Cerebellar nuclear complex (tissue), 1 donor: ENCODE results near the gene SLC17A3.

Experiments
- DNase-seq, 2 experiments: peaks; one replicate each; lab custom pipeline; 2025; lab: John Stamatoyannopoulos, UW

SLC17A3 gene

DNA sequence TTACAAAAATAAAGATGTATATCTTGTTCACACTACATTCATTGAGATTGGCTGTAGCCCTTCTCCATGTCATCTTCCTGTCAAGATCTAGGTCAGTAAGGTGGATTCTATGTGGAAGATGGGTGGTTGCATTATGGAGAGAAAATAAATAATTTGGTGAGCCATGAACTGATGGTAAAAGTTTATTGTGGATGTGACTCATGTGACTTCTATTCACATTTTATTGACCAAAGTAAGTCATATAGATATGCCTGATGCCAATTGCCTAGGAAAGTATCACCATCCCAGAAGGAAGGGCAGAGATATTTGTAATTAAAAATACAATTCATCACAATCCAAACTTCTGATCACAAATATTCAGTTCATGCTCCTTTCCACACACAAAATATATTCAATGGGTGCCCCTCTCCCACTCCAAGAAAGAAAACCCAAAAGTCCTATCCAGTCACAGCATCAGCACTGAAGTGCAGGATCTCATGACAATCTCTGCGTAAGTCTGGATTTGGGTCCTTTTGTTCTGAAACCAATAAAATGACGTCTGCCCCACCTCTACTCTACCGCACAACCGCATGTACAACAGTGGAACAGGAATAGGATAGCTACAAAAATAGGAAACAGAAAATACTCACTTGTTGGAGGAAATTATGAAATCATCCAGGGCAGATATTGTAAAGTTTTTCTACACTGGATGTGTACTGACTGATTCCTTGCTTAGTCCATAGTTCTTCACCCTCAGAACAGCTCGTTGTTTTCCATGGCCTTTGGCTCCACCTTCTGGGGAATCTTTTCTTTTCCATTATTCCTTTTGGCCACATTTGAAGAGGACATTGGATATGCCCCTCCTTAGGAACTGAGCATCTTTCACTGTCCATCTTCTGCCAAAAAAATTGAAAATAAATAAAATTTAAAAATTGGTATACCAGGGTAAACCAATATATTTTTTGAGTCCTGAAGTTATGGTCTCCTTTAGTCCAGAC lies 16.1 kb upstream of the SLC17A3 start:
- no peak for DNase-seq

DNA sequence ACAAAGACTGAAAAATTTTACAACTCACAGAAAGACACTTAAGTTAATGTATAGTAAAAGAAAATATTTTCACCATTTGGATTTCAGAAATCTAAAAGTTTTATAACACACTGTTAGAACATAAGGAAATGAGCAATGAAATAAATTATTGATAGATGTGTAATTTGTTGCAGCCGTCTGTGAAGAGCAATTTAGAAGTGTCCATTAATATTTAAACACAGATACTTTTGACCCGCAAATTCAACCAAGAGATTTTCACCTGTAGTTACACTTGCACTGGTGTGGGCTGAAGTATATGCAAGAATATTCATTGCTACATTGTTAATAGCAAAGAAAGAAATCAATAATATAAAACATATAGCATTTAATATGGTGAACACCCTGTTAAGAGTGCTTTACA lies 14.6 kb upstream of the SLC17A3 start:
- DNase-seq, result no peak

DNA sequence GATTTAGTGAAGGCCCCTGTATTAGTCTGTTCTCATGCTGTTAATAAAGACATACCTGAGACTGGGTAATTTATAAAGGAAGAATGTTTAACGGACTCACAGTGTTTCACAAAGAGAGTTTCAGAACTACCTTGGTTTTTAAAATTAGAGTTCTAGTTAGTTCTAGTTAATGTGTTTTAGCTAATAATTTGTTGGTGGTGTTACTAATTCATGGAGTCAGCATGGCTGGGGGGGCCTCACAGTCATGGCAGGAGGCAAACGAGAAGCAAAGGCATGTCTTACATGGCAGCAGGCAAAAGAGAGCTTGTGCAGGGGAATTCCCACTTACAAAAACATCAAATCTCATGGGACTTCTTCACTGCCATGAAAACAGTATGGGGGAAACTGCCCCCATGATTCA lies 12.0 kb upstream of the SLC17A3 start:
- no peak for DNase-seq

DNA sequence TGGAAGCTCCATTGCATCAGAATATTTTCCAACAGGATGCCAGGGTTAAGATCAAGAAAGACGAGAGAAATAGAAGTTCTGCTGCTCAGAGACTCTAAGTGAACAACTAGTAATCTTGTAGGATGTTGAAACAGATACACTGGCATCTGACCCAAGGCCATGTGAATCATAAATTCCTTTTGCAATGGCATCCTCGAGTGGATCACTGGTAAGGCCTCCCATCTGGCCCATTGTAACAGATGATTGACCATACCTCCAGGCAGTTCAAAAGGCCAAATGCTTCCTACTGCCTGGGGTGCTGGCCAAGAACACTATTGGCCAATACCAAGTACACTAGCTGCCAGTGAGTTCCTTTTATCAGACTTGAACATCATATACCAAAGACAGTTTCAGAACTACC lies 9.9 kb upstream of the SLC17A3 start:
- DNase-seq, result no peak

DNA sequence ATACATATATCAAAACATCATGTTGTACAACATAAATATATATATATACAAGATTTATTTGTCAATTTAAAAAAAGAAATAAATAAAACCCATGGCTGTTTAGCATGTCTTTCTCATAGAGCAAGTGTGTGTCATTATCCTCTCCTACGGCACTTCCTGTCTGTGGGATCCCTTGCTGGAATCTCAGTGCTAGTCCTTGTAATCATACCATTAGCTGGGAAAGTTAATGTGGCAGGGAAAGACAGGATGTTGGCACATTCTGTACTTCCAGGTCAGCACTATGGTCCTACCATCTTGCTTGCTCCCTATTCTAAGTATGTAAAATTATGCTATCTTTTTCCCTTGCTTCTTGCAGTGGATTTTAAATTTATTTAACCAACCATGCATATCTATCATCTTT lies 9.5 kb upstream of the SLC17A3 start:
- DNase-seq, result no peak

DNA sequence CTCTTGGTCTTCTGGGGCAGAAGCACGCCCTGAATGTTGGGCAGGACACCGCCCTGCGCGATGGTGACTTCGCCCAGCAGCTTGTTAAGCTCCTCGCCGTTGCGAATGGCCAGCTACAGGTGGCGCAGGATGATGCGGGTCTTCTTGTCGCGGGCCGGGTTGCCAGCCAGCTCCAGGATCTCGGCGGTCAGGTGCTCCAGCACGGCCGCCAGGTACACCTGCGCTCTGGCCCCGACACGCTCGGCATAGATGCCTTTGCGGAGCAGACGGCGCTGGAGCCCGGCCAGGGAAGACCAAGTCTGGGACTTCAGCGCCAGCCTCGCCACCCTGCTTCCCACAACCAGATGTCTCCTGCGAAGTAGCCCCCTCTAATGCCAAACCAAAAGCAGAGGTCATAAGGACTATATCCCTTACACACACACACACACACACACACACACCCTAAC lies 8.0 kb upstream of the SLC17A3 start:
- no peak for DNase-seq

DNA sequence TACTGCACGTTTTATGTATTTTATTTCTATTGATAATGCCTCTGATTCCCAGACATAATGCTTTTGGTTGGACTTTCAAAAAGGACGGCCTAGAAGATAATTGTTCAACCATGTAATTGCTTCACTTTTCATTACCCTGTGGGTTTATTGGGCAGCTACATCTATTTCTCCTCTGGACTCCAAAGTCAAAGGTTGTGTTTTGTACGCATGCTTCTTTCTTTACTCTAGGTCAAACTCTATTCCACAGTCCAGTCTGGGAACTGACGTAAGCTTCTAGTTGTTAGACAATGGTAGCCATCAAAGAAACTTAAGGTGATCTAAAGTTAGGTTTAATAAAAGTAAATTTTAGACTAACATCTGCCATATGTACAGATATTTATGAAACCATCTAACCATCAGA lies 6.6 kb upstream of the SLC17A3 start:
- DNase-seq, result no peak

DNA sequence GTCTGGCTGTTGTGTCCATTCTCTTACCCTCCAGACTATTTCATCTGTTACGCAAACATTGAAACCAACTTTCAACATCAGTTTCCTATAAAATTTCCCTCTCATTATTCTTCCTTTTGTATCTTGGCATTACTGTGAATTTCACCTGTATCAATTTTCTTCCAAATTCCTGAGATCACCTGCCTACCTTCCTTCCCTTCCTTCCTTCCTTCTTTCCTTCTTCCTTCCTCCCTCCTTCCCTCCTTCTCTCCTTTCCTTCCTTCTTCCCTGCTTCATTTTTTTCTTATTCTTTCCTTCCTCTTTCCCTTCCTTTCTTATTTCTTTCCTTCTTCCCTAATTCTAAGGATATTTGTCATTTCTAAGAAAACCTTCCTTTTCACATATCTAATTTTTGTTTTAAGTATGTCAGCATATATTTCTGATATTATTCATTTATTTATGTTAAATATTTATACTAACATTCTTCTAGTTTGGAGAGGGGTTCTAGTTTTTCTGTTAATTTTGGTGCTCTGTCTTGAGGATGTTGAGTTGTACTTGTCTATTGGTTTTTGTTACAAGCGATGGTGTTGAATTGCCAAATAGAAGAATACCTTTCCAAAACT lies 4.8 kb upstream of the SLC17A3 start:
- DNase-seq, result no peak

DNA sequence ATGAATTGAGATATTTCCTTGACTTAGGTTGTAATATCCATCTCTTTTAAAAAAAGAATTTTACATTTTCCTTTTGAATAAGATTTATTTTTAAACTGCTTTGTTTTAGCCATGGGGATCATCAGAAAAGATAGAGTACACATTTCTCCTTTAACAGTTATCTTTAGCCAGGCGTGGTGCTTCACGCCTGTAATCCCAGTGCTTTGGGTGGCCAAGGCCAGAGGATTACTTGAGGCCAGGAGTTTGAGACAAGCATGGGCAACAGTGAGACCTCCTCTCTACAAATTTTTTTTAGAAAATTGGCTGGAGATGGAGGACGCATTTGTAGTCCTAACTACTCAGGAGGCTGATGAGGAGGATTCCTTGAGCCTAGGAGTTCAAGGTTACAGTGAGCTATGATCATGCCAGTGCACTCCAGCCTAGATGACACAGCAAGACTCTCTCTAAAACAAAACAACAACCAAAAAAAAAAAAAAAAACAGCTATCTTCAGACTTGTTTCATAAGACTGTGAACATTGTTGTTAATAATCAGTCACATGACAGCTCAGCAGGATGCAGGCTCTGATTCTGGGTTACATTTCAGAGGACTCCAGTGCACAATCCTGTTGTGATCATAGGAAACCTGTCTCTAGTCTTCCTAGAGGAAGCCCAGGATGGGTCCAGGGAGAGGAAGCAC lies 2.0 kb upstream of the SLC17A3 start:
- no peak for DNase-seq

DNA sequence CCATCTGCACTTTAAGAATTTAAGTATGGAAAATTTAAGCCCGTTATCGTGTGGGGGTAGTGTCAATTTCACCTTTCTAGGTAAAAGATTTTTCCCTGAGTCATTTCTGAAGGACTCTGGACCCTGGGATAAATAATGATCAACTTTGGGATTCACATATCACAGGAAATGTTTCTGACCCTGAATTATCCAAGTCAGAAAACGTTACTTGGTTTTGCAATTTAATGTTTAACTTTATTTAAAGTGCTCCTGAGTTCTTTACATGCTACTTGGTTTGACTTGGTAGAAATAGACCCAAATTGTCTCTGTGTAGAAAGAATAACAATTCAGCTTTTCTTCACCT lies 1.5 kb upstream of the SLC17A3 start:
- DNase-seq, result no peak

DNA sequence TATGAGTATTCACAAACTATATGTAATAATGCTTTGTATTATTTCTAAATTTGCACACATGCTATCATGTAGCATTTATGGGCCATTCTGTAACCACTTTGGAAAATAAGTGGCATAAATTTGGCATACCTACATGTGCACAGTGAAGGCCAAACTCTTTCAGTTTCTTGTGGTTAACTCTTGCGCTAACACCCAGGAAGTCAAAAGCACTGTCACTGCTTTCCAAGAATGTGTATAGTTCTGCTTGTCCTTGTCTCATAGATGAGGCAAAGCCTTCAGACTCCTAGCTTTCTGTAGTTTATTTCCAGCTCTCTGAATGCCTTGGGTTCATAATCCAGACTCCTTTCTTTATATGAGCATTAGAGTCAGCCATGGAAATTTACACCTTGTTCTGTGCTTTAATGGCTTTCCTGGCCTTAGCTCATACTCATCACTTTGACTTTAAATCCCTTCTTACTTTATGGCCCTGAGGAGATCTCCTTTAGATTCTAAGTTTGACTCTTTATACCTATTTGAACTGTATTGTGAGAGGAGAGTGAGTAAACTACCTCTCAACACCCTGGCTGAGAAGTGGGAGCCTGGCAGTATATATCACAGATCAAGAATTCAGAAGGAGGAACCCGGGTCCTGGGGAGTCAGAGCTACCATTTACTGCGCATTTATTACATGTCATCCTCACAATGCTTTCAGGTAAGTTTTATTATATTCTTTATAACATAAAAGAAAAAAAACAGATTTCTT lies 949 bp upstream of the SLC17A3 start:
- DNase-seq, result no peak

DNA sequence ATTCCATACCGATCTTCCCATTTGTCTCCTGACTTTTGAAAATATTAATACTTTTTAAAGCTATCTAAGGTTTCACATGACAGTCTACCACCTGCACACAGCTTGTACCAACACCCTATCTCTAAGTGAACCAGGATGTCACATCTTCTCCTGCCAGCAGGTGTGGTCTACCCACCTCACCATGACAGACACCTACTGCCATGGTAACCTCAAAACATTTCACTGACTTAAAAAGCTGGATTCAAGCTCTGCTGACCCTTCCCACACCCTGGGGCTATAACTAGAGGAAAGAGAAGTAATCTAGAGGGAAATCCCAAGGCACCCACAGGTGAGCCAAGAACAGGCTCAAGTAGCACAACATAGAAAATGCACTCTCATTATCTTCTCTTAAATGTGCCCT lies 1.2 kb downstream of the SLC17A3 start:
- no peak for DNase-seq

DNA sequence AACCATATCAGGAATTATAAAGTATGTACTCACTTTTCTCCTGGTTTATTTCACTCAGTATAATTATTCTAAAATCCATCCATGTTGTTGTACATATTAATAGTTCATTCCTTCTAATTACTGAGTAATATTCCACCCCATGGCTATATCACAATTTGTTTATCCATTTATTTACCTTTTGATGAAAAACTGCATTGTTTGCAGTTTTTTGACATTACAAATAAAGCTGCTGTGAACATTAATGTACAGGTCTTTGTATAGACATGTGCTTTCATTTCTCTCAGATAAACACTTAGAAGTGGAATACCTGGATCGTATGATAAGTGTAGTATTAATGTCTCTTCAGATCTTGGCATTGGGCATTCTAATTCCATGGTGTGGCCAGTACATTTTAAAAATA lies 4.2 kb downstream of the SLC17A3 start:
- DNase-seq, result no peak

DNA sequence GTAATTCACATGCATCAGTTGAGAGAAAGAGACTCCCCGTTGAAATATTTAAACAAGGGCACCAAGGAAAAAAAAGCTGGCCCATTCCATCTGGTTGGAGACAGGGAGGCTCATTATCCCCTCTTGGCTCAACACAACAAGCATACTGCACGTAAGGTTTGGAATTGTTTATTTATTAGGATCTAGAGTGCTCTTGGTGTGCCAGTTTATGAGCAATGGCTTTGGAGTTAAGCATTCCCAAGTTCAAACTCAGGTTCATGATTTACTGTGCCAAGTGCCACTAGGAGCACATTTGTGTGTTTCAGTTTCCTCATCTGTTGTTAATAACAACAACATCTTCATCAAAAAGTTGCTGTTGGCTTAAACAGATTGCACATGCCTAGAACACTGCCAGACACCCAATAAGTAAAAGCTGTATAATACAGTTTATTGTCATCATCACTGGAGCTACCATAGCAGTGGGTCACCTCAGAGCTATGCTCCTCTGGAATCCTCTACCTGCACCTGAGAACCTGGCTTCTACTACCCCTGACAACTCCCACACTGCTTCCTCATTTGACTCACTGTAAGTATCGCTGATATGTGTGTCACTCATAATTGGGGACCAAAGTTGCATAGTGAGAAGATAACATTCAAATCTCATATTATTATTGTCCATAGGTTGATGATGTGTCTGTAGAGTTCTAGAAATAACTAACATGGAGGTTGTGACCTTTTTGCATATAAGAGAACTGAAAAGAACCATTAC lies 5.4 kb downstream of the SLC17A3 start:
- DNase-seq, result no peak

DNA sequence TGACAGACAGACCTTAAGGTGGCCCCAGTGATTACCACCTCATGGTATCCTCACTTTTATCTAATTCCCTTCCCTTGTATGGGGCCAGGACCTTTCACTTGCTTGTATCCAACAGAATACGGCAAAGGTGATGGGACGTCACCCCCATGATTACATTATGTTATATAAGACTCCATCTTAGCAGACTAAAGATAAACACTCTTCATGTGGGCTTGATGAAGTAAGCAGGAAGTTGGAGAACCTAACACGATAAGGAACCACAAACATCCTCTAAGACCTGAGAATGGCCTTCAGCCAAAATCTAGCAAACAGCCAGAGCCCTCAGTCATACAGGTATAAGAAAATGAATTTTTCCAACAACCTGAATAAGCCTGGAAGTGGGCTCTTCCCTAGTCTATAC lies 8.0 kb downstream of the SLC17A3 start:
- no peak for DNase-seq

DNA sequence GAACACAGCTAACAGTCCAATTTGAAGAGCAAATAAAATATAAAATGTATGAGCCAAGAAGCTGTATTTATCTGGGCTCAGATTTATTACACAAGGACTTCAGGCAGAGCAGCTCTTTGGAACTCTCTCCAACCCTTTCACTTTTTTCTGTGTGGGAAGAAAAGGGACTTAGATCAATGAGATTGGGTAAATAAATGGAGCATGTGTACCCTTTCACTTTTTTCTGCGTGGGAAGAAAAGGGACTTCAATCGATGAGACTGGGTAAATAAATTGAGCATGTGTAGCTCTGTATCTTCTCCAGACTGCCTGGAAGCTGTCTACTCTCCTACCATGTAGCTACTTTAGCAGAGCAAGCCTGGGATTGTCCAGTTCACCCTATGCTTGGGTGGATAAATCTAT lies 10.7 kb downstream of the SLC17A3 start:
- no peak for DNase-seq

DNA sequence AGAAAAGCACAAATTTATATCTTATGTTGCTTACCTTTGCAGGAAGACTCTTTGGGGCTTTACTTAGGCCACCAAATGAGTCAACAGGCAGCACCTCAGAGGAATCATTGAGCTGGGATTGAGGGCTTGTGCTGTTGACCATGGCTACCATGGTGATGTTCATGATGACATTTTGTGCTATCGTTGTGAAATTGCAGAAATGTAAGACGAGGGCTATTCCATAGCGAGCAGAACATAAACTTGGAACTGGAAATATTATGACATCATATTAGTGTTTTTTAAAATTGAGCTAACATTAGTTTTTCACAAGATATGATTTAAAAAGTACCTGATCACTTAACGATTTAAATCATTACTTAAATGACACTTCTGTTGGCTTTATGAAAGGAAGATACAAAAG lies 11.8 kb downstream of the SLC17A3 start:
- DNase-seq, result no peak

DNA sequence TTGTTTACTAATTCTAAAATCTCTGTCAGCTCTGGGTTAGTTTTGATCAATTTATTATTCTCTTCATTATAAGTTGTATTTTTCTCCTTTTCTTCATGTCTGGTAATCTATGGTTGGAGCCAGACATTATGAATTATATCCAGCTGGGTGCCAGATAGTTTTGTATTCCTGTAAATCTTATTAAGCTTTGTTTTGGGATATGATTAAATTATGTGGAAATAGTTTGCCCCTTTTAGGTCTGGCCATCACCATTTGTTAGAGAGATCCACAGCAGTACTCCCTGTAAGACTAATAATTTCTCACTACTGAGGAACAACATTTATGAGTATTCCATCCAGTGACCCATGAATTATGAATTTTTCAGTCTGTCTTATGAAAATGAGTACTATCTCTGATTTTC lies 21.3 kb downstream of the SLC17A3 start:
- DNase-seq, result no peak

DNA sequence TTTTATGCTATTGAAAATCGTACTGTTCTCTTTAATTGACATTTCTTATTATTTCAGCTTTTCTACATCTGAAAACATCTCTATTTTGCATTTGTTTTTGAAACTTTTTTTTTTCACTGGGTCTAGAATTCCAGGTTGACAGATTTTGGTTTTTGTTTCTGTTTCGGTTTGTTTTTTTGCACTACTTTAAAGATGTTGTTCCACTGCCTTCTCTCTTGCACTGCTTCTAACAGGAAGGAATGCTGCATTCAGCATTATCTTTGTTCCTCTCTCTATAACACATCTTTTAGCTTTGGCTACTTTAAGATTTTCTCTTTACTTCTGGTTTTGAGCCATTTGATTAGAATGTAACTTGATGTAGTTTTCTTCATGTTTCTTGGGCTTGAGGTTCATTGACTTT lies 22.1 kb downstream of the SLC17A3 start:
- DNase-seq, result no peak

DNA sequence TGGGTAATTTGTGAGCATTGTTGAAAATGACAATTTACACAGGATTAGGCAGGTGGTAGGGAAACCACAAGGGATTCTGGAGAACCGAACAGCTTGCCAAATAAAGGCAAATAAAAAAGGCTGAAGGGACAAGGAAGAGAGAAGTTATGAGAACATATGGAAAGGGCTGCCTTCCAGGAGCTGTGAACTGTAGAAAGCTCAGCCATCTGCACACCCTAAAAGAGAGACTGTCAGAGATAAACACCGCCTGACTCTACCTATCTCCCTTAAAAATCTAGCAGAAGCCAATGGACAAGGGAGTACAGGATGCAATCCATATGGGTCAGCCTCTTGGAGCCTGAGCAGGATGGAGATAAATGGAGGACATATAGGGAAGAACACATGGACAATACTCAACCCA lies 29.5 kb downstream of the SLC17A3 start:
- no peak for DNase-seq

DNA sequence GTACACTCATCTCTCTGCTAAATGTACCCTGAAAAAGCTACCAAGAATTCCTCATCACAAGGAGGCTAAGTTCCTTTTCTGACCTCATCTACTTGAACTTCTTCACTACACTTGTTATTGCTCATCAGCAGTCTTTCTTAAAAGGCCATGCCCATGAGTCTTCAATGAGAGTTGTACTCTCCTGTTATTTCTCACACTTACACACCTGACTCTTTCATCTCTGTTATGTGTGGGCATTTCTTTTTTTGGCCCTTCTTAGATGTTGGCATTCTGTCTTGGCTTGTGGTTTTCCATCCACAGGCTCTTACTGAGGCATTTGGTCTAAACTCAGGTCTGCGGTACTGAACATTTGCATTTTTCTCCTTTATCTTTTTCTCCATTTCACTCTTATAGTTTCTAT lies 31.5 kb downstream of the SLC17A3 start:
- DNase-seq, result no peak
